H1 (cell line): ENCODE measurements around the gene DGKH. TPM values are rescaled to one million over a fixed set of nuclear protein-coding genes. Genes with fewer than 3 reads are reported as not detected.

Experiments used
- CTCF ChIA-PET: fragments of 300-600 bp; sonication (Branson Sonifier 250); formaldehyde crosslinking; loops from one replicate; lab custom pipeline; 2021; ENCODE audit not compliant: partially characterized antibody; lab: Charles Lee
- POLR2A ChIA-PET: fragments of 300-600 bp; sonication (Branson Sonifier 250); formaldehyde crosslinking; loops from one replicate; lab custom pipeline; 2021; ENCODE audit warnings: inconsistent platforms; ENCODE audit not compliant: partially characterized antibody; lab: Charles Lee
- DNase-seq, 2 experiments: peaks; one replicate each; pipeline versions ENCODE4 v3.0.0 to v3.0.0-alpha.2; 2010 to 2022; ENCODE audit warnings: low spot score in 2 of 2, low read depth in 1 of 2, mixed read lengths in 1 of 2
- FAIRE-seq: peaks from 2 replicates; lab custom pipeline; 2011; peaks lifted over from hg19 to GRCh38; lab: Jason Lieb, UNC
- H2AFZ ChIP-seq: 2 replicates; pipeline ENCODE4 v1.8.1; 2012; ENCODE audit warnings: low read length, inconsistent platforms
- H2AK5ac ChIP-seq: 2 replicates; pipeline ENCODE4 v1.6.1; 2013; ENCODE audit warnings: low read depth, low read length
- H2BK120ac ChIP-seq: replicated peaks from 2 replicates; pipeline ENCODE3; 2013; ENCODE audit warnings: low read depth, low read length, inconsistent platforms
- H2BK12ac ChIP-seq: 2 replicates; pipeline ENCODE4 v1.6.1; 2013; ENCODE audit warnings: low read depth, low read length
- H2BK15ac ChIP-seq: 2 replicates; pipeline ENCODE4 v1.6.1; 2013; ENCODE audit warnings: low read length
- H2BK20ac ChIP-seq: 2 replicates; pipeline ENCODE4 v1.6.1; 2013; ENCODE audit warnings: low read length
- H2BK5ac ChIP-seq: 2 replicates; pipeline ENCODE4 v1.6.1; 2013; ENCODE audit warnings: low read depth, low read length
- H3K14ac ChIP-seq: 2 replicates; pipeline ENCODE4 v1.6.1; 2013; ENCODE audit warnings: inconsistent platforms; ENCODE audit not compliant: insufficient read length
- H3K18ac ChIP-seq: 2 replicates; pipeline ENCODE4 v1.6.1; 2013; ENCODE audit warnings: low read length; ENCODE audit errors: extremely low read depth
- H3K23ac ChIP-seq: 2 replicates; pipeline ENCODE4 v1.6.1; 2013; ENCODE audit warnings: inconsistent platforms; ENCODE audit not compliant: insufficient read length
- H3K23me2 ChIP-seq: 2 replicates; pipeline ENCODE4 v1.6.1; 2013; ENCODE audit warnings: low read depth, low read length
- H3K27ac ChIP-seq: 2 replicates; pipeline ENCODE4 v1.6.1; 2011; ENCODE audit warnings: low read depth, low read length, inconsistent platforms
- H3K27me3 ChIP-seq, 4 experiments: replicated peaks in 1 of 4; 1 replicate in 1 of 4; 2 replicates in 3 of 4; pipeline versions ENCODE4 v1.6.1 to v1.8.1; 2011 to 2013; ENCODE audit warnings: low read length in 3 of 4, mild to moderate bottlenecking in 3 of 4, inconsistent platforms in 2 of 4, mixed read lengths in 2 of 4, moderate library complexity in 1 of 4; ENCODE audit not compliant: control insufficient read depth in 3 of 4, insufficient read depth in 3 of 4; ENCODE audit errors: extremely low read depth in 1 of 4
- H3K36me3 ChIP-seq, 4 experiments: 2 replicates each; pipeline versions ENCODE4 v1.6.1 to v1.8.1; 2011 to 2013; ENCODE audit warnings: mild to moderate bottlenecking in 4 of 4, low read length in 3 of 4, moderate library complexity in 2 of 4, control low read depth in 1 of 4, inconsistent platforms in 1 of 4; ENCODE audit not compliant: insufficient read depth in 4 of 4, control insufficient read depth in 2 of 4
- H3K4ac ChIP-seq: replicated peaks from 2 replicates; pipeline ENCODE3; 2013; ENCODE audit warnings: low read length, low read depth, mixed read lengths, inconsistent platforms; ENCODE audit not compliant: insufficient read length
- H3K4me1 ChIP-seq, 4 experiments: replicated peaks in 1 of 4; 1 replicate in 1 of 4; 2 replicates in 3 of 4; pipeline versions ENCODE4 v1.6.1 to v1.8.1; 2011 to 2013; ENCODE audit warnings: low read length in 3 of 4, inconsistent platforms in 2 of 4, mixed read lengths in 1 of 4; ENCODE audit not compliant: insufficient read depth in 4 of 4, control insufficient read depth in 3 of 4
- H3K4me2 ChIP-seq, 2 experiments: 2 replicates each; pipeline versions ENCODE4 v1.6.1 to v1.8.1; 2011 to 2013; ENCODE audit warnings: low read depth in 2 of 2, low read length in 2 of 2, control low read depth in 1 of 2, inconsistent platforms in 1 of 2, mild to moderate bottlenecking in 1 of 2; ENCODE audit not compliant: insufficient read depth in 1 of 2
- H3K4me3 ChIP-seq, 4 experiments: fragments of 200-600, 300-600 bp in 1 of 4; sonication (generic), shearing (Covaris generic), sonication (Bioruptor Twin) in 1 of 4; 2 replicates each; pipeline versions ENCODE4 v1.5.1 to v1.8.1; 2011 to 2016; ENCODE audit warnings: low read length in 4 of 4, low read depth in 3 of 4, control low read depth in 2 of 4, inconsistent platforms in 2 of 4, mild to moderate bottlenecking in 2 of 4, mixed read lengths in 1 of 4, moderate library complexity in 1 of 4; ENCODE audit not compliant: insufficient read depth in 2 of 4; ENCODE audit errors: extremely low read depth in 1 of 4
- H3K56ac ChIP-seq: replicated peaks from 2 replicates; pipeline ENCODE3; 2013; ENCODE audit warnings: low read depth, mild to moderate bottlenecking, mixed read lengths, low read length, inconsistent platforms; ENCODE audit not compliant: insufficient read length
- H3K79me1 ChIP-seq: 2 replicates; pipeline ENCODE4 v1.6.1; 2013; ENCODE audit warnings: low read depth, low read length, control low read depth
- H3K79me2 ChIP-seq, 2 experiments: 2 replicates each; pipeline versions ENCODE4 v1.6.1 to v1.8.1; 2012 to 2013; ENCODE audit warnings: low read length in 2 of 2, mild to moderate bottlenecking in 2 of 2, inconsistent platforms in 1 of 2; ENCODE audit not compliant: insufficient read depth in 2 of 2, control insufficient read depth in 1 of 2
- H3K9ac ChIP-seq, 4 experiments: replicated peaks in 1 of 4; 1 replicate in 1 of 4; 2 replicates in 3 of 4; pipeline versions ENCODE4 v1.6.1 to v1.8.1; 2011 to 2013; ENCODE audit warnings: low read depth in 3 of 4, low read length in 3 of 4, control low read depth in 2 of 4, mild to moderate bottlenecking in 2 of 4, moderate library complexity in 2 of 4, inconsistent platforms in 1 of 4; ENCODE audit errors: extremely low read depth in 1 of 4
- H3K9me3 ChIP-seq, 2 experiments: 2 replicates each; pipeline versions ENCODE4 v1.6.1 to v1.8.1; 2012 to 2013; ENCODE audit warnings: mild to moderate bottlenecking in 2 of 2, moderate library complexity in 2 of 2, control low read depth in 1 of 2, inconsistent platforms in 1 of 2, low read depth in 1 of 2, low read length in 1 of 2, mixed read lengths in 1 of 2; ENCODE audit not compliant: insufficient read depth in 2 of 2
- H4K20me1 ChIP-seq, 2 experiments: replicated peaks in 1 of 2; 2 replicates each; pipeline versions ENCODE3 to v1.8.1; 2011 to 2013; ENCODE audit warnings: inconsistent platforms in 2 of 2, low read length in 2 of 2, mild to moderate bottlenecking in 1 of 2; ENCODE audit not compliant: insufficient read depth in 2 of 2, control insufficient read depth in 1 of 2
- H4K5ac ChIP-seq: 2 replicates; pipeline ENCODE4 v1.6.1; 2013; ENCODE audit warnings: low read length, low read depth, mixed read lengths, inconsistent platforms; ENCODE audit not compliant: insufficient read length
- H4K8ac ChIP-seq: 2 replicates; pipeline ENCODE4 v1.8.0; 2013; ENCODE audit warnings: mild to moderate bottlenecking, moderate library complexity, low read length, inconsistent platforms; ENCODE audit not compliant: insufficient read depth; ENCODE audit errors: extremely low read depth
- H4K91ac ChIP-seq: replicated peaks from 2 replicates; pipeline ENCODE3; 2013; ENCODE audit warnings: low read length, mixed read lengths, inconsistent platforms; ENCODE audit not compliant: insufficient read length
- BACH1 ChIP-seq: IDR thresholded peaks from 2 replicates; pipeline ENCODE4 v1.6.1; 2012; ENCODE audit warnings: low read length, improper control_type of control experiment
- HDAC6 ChIP-seq: IDR thresholded peaks from one replicate; pipeline ENCODE4 v1.7.1; 2012; ENCODE audit warnings: low read depth, mild to moderate bottlenecking, inconsistent platforms, low read length, moderate library complexity
- WGBS, 2 experiments: shearing (Covaris generic) in 1 of 2; methylation state at CpG; one replicate each; pipeline versions ENCODE4 v1.1.6 to v1.1.7; 2013 to 2015; ENCODE audit warnings: low lambda C conversion rate in 2 of 2, mixed read lengths in 2 of 2, inconsistent platforms in 1 of 2, low coverage in 1 of 2, missing lambda C conversion rate in 1 of 2; ENCODE audit not compliant: insufficient replicate concordance in 2 of 2, insufficient coverage in 1 of 2, insufficient read length in 1 of 2; ENCODE audit errors: extremely low coverage in 1 of 2, missing lambda C conversion rate in 1 of 2; 5-methylcytosine and 5-hydroxymethylcytosine counted together
- polyA plus RNA-seq, 7 experiments: library from polyadenylated mRNA; depleted of rRNA in 3 of 7; stranded (reverse) in 5 of 7; unstranded in 2 of 7; fragments of >200 nt in 5 of 7; fragments of 200-250 nt in 2 of 7; gene quantifications; 1 replicate in 5 of 7; 2 replicates in 1 of 7; 4 replicates in 1 of 7; pipeline versions ENCODE4 v1.2.1 to v1.2.3, GENCODE V29; 2011 to 2013; ENCODE audit warnings: missing spikeins in 2 of 7, mixed read lengths in 2 of 7
- total RNA-seq: library from RNA; stranded (reverse); fragmentation: NEBNext Ultra II Directional; extraction: Animal tissue kit (Norgen Biotek cat#: 25700); gene quantifications from 2 replicates; pipeline ENCODE4 v1.2.1, GENCODE V29; 2021

DGKH gene
- total and polyA plus RNA-seq, 2 of the 8 experiments (the other 6 are each of a cell fraction or from before 2014, with no cell fraction given) = 2.1 to 7.9 TPM

DNA sequence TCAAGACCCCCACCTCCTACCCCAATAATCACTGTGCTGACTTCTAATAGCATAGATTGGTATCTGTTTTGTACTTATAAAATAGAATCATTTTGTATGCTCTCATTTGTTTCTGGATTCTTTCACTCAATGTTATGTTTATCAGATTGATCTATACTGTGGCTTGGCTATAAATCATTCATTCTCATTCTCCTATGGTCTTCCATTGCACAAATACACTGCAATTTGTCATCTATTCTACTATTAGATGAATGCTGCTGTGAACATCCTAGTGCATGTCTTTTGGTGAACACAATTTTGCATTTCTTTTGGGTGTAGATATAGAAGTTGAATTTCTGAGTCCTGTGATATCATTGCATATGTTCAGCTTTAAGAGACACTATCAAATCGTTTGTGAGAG is 128.7 kb downstream of the DGKH start:
- no peaks in the 10 kb centered on the region for H3K9me3 ChIP-seq
- no peak overlapping the region for H2BK5ac ChIP-seq
- no peak overlapping the region for H4K8ac ChIP-seq
- no peak overlapping the region for H3K27ac ChIP-seq
- no peak overlapping the region for H2BK15ac ChIP-seq
- H3K14ac ChIP-seq = no peak overlapping the region
- no peaks in the 10 kb centered on the region; the same call in 1 of the 2 replicates for H3K23me2 ChIP-seq
- H3K36me3 ChIP-seq = peaks cover 0 to 8% (median 0%) of the 10 kb centered on the region in 4 experiments; a peak in 1 of 8 replicates
- no peak overlapping the region for H3K56ac ChIP-seq
- DNase-seq = no peak
- no peak overlapping the region for H3K4me3 ChIP-seq
- 93% methylated on average over 1 of the region's 1 CpG; no CpG with 5 or more reads in 1 of the 2 experiments for WGBS, 2 experiments
- no peak overlapping the region for H2BK20ac ChIP-seq
- H3K79me2 ChIP-seq = no peaks in the 10 kb centered on the region
- peaks cover 0 to 5% (median 0%) of the 10 kb centered on the region in 4 experiments; a peak in 1 of 7 replicates for H3K4me1 ChIP-seq
- no peaks in the 10 kb centered on the region for H3K27me3 ChIP-seq
- no peak overlapping the region for H2BK12ac ChIP-seq
- CTCF ChIA-PET = interaction anchor here (1.1 kb wide), 1 partner anchor 39 kb away, joined by 3 read pairs; no protein-coding TSS in a partner anchor
- no peak for FAIRE-seq
- no peak overlapping the region for H3K4ac ChIP-seq
- H4K5ac ChIP-seq = no peak overlapping the region
- no peak overlapping the region for H4K91ac ChIP-seq
- TF ChIP-seq HDAC6 (no peak), BACH1 (no peak)
- TF ChIP-seq, all 59 proteins: peak for 0
- no peak overlapping the region for H2AK5ac ChIP-seq
- H3K79me1 ChIP-seq = no peaks in the 10 kb centered on the region
- no peak overlapping the region for H2AFZ ChIP-seq
- H3K4me2 ChIP-seq = no peak overlapping the region
- POLR2A ChIA-PET = interaction anchor here (0.6 kb wide), 1 partner anchor 9 kb away, joined by 3 read pairs; no protein-coding TSS in a partner anchor
- no peak overlapping the region for H3K9ac ChIP-seq
- no peaks in the 10 kb centered on the region for H4K20me1 ChIP-seq
- no peak overlapping the region for H2BK120ac ChIP-seq
- no peak overlapping the region for H3K18ac ChIP-seq
- no peak overlapping the region for H3K23ac ChIP-seq
